NCI-H1930 (cell line): ENCODE data around the gene ADNP2.
"Not testable (repeated sequence)": the region's sequence is repeated elsewhere in the genome, so short reads cannot be mapped to it uniquely, and the experiment has no call there.

ENCODE experiments used
- DNase-seq, 2 experiments: peaks; one replicate each; lab custom pipeline; 2025; lab: John Stamatoyannopoulos, UW

ADNP2 gene

DNA sequence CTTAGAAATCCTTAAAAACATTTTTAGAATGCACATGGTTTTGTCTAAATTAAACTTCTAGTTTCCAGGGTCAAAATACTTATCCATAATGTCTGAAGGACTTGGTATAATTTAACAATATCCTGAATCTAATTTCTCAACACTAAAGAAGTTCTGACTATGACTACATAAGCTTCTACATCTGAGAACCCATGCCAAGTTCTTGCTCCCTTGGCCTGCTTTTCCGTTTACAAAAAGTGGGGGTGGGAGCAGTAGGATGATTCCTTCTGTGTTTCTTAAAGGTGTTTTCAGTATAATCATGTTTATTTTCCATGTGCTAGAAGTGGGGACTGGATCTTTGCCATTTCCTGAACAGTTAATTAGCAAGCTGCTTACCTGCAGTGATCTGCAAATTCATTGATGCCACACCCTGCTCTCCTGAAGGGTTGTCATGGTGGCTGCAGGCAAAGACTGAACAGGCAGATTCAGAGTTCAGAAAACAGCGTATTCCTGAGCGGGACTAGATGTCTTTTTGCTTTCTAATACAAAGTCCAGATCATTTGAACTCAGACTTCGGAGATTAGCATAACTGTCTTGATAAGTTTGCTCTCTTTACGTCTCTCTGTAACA is 36.2 kb downstream of the ADNP2 start:
- DNase-seq: no peak

DNA sequence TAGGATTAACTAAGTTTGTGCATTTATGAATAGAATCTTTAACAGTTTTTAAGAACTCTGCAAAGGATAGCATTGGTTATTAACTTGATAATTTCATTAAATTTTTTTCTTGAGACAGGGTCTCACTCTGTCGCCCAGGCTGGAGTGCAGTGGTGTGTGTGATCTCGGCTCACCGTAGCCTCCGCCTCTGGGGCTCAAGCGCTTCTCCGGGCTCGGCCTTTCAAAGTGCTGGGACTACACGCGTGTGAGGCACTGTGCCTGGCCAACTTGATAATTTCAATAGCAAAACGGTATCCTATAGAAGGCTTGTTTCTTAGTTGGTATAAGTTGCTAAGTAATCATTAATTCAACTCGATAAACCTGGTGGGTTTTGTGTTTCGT is 38.0 kb downstream of the ADNP2 start:
- peak; percentile 26 to 33 for DNase-seq

DNA sequence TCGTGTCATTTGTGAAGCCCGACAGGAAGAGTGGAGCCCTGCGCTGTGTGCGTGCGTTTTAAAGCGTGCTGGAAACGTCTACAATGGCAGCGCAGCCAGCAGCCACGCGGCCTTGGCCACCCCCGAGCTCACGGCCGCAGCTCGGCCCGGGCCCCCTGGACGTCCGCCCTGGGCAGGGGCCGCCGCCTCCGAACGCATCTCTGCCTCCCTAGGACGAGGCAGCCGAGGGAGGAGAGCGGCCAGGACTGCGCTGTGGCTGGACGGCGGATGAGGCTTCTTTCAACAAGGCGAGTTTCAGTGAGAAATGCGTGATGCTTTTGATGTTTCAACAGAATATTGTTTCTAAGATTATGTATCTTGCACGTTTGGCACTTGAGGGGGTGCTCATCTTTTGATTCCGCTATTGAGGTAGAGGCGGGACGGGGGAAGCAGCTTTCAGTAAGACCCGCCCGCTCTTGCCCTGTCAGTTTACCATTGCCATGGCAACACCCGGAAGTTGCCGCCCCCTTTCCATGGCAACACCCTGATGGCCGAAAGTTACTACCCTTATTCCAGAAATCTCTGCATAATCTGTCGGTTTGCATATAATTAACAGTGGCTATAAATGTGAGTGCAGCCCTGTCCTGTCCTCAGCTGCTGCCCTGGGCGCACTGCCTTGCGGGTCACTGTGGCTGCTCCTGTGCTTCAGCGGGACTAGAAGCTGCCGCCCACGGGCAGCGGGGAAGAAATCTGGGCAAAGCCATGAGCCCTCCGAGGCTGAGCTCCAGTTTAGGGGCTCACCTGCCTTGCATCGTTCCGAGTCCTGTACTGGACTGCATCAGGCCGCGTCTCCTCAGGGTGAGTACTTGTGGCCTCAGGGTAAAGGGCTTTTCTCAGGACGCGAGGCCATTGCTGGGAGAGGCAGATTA is 38.6 kb downstream of the ADNP2 start:
- peak; percentile 78 to 84 for DNase-seq

DNA sequence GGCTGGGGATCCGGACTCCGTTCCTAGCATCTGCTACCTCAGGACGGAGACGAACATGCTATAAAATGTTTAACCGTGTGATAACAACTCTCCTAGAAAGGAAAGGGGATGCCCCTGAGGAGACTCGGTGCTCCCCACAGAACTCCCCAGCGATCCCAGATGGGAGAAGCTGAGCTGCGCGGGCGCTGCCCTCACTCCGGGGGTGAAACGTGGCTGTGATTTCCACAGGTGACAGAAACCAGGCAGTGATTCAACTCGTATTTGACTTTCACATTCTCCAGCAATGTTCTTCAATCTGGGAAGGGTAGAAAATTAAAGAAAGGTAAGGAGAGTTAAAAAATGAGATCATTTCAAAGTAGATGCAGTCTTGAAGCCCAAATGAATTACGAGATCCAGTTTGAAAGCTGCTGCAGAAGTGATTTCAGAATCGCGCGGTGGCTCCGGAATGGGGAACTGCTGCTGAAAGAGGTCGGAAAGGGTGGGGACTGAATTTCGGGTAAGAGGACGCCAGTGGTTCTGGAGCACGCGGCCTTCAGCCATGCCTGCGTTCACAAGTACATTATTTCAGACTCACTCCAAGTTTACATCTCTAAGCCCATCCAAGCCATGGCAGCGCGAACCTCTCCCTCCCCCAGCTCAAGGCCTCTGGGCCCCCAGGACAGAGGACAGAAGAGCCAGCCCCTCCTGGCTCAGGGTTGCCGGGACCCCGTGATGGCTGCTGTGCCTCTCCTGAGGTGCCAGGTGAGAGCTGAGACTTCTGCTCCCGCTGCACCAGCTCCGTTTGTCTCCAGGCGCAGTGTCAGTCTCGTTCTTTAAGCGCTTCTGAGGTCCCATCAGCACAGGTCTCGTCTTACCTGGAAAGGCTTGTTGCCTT is 39.5 kb downstream of the ADNP2 start:
- no peak for DNase-seq

DNA sequence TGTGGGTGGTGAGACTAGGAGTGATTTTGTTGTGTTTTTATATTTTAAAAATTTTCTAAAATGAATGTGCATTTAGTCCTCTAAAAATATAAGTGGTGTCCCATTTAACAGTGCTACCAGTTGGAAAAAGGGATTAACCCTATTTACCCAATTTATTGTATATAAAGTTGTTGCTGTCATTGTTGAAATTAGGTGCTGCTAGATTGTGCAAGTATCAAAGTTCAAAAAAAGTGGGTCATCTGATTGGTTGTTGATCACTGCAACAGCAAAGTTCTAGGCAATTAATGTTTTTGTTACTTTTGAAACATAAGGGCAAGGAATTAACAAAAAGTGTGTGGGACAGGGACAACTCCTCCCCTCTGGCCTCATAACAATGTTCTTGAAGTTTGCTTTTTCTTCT is 40.6 kb downstream of the ADNP2 start:
- no peak for DNase-seq

DNA sequence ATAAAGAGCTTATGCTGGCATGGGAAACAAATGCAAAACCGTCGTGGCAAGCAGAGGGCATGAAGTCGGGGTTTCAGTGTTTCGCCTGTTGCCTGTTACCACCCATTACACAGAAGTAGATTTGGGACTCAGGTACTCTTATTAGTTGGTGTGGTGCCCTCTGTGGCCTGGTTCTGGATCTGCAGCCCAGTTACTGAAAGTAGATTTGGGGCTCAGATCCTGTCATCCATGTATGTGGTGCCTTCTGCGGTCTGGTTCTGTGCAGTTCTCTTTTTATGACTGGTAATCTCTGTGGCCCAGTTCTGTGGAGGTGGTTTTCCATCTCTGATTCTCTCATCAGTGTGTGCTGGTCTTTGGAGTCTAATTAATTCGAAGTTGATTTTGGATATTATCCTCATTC is 45.2 kb downstream of the ADNP2 start:
- DNase-seq: no peak

DNA sequence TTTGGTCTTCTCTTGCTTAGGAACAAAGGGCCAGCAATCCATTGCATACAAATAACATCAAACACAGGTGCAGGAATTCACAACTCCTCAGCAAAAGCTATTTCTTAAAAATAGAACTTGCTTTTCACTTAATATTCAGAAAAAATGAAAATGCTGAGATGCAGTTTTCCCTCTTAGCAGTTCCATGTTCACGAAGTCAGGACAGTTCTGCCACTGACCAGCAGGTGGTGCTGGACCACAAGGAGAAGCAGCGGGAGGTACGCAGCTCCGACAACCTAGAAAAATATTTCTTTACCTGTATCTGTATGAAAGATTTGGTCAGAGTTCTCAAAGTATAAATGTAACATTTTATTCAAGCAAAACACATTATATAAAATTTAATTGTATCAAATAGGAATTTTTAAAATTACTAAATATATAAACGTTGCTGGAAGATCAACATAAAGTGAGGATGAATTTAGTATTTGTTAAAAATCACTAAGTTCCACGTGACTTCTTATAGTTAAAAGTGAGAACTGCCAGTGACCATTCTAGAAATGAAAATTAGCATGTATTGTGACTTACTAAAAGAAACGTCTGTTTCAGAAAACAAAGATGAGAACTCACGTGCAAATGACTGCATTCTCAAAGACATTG is 48.8 kb downstream of the ADNP2 start:
- peak; percentile 20 to 78 for DNase-seq

DNA sequence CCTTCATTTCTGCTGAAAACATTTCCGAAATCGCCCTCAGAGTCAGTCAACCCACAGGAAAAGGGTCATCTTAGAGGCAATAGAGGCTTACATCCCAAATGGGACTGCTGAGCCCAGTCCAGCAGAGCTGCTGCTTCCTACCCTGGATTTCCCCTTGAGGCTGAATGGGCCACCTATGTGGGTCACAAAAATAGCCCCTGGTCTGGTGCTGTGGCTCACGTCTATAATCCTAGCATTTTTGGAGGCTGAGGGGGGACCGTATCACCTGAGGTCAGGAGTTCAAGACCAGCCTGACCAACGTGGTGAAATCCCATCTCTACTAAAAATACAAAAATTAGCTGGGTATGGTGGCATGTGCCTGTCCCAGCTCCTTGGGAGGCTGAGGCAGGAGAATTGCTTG is 49.3 kb downstream of the ADNP2 start:
- DNase-seq: no peak

DNA sequence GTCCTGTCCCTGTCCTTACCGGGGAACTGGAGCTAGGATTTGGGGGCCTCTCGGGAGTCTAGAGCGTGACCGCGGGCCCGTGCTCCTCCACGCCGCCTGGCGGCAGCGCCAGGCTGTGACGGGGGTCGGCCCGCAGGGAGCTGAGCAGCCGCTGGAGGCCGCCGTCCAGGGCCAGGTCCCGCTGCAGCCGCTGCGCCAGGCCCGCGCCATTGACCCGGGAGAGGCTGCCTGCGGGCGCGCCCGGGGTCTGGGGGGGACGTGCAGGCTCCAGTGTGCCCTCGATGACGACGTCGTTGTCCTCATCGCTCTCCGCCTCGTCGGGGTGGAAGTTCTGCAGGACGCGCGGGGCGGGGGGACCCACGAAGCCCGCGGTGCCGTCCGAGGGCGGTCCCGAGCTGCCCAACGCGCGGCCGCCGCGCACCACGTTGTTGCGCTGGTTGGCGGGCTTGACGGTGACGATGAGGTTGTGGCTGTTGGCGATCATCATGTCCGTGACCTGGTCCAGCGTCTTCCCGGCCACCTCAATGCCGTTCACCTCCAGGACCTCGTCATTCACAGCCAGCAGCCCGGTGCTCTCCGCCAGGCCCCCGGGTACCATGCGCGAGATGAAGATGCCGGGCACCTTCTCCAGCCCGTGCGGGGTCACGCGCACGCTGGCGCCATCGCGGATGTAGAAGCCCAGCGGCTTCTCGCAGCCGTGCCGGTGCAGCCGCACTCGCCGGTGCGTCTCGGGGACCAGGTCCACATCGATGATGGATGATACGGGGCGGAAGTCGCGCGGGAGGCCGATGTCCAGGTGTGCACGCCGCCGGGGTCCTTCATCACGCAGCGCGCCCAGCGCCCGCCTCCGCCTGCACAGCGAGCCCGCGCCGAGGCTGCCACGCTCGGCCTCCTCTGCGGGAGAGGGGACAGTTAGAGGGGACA is 50.9 kb downstream of the ADNP2 start:
- no peak for DNase-seq

DNA sequence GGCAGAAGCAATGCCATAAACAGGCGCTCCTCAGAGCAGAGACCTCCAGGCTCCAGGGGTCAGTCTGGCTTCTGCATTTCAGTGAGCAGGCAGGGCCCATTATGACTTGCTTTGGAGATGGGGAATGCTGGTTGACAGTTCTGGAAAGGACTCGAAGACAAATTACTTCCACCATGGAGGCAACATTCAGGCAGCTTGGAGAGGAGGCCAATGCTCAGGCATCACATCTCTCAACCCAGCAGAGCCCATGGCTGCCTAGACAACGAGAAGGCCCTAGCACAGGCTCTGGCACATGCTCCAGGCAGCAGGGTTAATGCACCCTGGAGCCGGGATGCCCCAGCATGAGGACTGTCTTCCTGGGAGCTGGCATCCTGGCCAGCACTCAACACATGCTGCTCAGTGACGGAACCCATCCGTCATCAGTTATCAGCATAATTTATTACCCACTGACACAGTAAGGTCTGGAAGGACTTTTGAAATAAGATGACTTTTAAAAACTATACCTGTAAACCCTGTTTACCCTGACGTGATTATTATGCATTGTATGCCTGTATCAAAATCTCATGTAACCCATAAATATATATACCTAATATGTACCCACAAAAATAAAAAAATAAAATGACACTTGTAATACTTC is 52.8 kb downstream of the ADNP2 start:
- no peak for DNase-seq

DNA sequence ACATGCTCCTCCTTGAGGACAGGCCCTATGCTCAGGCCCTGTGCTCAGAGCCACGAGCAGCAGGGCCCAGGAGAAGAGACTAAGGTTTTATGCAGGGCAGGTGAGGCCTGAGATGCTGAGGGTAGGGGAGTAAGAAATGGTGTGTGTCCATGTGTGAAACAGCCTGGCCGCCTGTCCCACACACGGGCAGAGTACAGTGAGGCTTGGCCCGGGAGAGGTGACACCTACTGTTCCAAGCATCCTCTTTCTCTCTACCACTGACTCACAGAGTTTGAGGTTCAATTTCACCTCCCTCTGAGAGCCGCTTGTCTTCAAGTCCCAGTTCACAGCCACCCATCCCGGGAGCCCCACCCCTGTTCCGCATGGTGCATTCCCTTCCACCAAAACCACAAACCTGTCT is 54.1 kb downstream of the ADNP2 start:
- DNase-seq: no peak

DNA sequence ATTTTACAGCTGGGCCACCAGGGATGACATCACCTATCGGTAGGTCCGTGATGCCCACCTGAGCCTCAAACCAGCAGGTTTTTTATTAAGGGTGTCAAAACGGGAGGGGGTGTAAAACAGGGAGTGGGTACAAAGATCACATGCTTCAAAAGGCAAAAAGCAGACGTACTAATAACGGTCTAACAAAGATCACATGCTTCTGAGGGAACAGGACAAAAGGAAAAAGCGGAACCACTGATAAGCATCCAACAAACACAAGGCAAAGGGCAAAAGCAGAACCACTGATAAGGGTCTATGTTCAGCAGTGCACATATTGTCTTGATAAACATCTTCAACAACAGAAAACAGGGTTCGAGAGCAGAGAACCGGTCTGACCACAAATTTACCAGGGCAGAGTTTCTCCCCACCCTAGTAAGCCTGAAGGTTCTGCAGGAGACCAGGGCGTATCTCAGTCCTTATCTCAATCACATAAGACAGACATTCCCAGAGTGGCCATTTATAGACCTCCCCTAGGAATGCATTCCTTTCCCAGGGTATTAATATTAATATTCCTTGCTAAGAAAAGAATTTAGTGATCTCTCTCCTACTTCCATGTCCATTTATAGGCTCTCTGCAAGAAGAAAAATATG is 55.8 kb downstream of the ADNP2 start:
- not testable (repeated sequence) for DNase-seq

DNA sequence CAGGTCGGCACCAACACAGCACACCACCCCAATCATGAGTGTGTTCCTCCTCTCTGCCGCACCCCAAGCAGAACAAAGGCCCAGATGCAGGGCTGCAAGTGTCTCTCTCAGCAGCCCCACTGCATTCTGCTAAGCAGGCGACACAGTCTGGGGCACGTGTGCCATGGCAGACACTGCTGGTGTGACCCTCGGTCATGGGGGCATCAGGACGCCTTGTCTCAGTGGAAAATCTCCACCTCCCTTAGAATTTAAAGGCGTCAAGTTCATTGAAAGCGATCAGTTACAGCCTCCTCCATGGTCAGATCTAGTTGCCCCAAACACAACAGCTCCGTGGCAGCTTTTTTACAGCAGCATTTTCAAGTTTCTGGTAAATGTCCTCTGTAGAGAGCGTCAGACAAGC is 57.2 kb downstream of the ADNP2 start:
- no peak for DNase-seq

DNA sequence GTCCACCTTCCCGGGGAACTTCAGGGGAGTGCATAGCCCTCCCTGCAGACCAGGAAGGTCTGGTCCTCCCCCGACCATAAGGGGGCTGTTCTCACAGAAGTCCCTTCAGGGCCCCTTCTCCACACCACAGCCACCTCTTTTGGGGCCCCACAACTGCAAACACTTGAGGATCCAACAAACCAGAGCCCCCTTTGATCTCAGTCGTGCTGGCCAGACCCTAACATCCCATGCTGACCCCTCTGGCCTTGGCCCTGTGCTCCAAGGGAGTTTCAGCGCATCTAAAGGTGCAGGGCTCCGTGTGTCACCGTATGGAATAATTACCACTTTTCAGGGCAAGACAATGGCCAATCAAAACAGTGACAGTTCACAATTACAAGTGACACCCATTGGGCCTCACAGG is 57.7 kb downstream of the ADNP2 start:
- DNase-seq: no peak

DNA sequence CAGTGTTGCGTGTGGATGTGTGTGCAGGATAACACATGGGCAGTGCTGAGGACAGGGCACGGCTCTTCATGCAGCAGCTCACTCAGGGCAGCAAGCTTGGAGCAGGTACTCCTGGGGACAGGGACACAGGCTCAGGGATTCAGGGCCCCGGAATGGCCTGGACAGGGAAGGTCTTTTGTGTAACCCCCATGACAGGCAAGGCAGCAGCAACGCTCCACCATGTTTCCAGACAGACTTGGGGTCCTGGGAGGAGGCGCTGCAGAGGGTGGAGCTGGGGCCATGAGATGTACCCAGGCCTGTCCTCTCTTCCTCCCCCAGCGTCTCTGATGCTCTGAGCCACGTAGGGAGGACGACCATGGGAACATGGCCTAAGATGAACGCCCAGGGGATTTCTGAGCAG is 58.3 kb downstream of the ADNP2 start:
- no peak for DNase-seq

DNA sequence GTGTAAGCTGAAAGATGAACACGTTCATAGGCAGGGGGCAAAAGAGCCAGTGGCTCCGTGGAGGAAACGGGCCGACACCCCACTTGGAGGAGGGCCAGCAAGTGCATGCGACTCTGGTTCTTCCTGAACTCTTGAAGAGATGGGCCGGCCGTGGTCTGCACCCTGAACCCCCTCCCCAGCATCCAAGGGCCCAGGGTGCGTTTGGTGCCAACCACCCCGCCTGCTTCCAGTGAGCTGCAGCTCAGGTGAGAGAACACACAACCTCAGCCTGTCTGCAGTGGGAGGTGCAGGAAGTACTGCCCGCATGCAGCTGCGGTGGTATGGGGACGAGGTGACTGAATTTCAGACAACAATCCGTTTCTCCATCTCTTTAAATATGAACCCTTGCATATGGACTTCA is 58.9 kb downstream of the ADNP2 start:
- no peak for DNase-seq

DNA sequence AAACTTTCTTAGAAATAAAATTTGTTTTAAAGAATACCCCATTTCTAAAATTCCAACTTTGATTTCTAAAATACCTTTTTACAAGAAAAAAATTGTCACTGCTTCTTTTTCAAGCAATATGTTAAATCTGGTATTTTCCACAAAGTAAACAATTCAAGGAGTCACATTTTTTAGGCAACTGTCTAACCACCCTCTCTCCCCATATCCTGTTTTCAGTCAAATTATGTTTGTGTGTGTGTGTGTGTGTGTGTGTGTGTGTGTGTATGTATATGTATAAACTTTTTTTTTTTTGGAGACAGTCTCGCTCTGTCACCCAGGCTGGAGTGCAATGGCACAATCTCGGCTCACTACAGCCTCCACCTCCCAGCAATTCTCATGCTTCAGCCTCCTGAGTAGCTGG is 59.3 kb downstream of the ADNP2 start:
- no peak for DNase-seq

DNA sequence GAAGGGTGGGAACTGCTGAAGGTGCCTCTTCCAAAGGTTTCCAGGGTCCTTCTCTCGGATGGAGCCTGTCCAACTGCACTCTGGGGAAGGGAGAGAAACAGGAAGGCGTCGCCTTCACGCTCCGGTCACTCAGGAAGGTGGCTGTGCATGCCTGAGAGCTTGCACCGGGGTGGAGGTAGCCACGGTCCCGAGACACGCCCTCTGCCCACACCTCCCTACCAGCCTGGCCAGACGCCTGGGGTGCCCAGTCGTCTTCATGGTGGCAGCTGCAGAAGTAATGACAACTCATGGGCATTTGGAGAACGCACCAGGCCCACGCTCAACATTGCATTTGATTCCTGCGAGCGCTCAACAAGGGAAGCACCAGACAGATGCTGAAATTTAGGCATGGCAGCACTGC is 59.9 kb downstream of the ADNP2 start:
- DNase-seq: no peak

DNA sequence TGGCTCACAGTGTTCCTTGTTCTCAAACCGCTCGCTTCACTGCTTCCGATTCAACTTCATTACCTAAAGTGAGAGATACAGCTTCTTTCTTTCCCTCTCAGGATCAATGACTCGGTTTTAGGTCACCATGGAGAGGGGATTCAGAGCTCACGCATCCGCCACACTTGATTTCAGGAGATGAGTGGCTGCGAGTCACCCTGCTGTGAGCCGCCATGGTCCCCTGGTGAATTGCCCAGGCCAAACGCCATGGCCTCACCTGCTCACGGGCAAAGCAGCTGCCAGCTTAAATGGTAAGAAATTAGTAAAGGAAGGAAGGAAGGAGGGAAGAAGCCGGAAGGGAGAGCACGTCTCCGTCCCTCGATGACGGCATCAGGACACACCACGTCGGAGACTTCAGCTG is 60.5 kb downstream of the ADNP2 start:
- DNase-seq: no peak

DNA sequence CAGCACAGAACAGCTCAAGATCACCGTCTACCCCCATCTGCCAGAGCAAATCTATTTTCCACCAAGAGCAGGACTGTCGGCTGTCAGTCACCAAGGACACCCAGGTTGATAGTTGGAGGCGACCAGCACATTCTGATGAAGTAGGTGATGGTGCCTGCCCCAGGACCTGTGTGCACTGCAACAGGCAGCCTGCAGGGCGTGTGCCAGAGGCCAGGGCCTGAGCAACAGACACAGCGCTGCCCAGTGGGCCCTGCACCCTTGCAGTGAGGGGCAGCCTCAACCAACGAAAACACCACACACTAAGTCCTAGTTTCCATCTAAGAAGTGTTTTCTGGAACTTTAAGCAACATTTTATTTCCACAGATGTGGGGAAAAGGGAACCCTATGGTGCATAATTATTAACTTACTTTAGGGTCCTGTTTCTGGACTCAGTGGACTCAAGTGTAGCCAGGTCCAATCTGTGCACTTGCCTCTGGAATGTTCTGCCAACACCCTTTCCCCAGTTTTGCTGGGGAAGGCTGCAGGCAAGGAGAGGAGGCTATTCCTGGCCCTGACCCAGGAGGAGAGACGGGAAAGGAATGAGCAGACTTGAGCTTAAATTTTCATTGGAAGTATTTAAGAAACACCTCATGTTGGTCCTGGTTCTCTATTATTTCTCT is 61.5 kb downstream of the ADNP2 start:
- DNase-seq: no peak
